H1 (cell line): ENCODE results near the gene GABRE. TPM values are rescaled to one million over a fixed set of nuclear protein-coding genes. Genes with fewer than 3 reads are reported as not detected.

Experiments used
- BRCA1 ChIP-seq: IDR thresholded peaks from 2 replicates; pipeline ENCODE4 v1.6.1; 2012; ENCODE audit warnings: low read depth, low read length, improper control_type of control experiment
- CBX5 ChIP-seq: fragments of 300-800, 300-1000 bp; sonication (generic); IDR thresholded peaks from 2 replicates; pipeline ENCODE4 v1.7.1; 2016; ENCODE audit warnings: antibody characterized with exemption, low read length, low read depth
- CBX8 ChIP-seq: fragments of 300-800, 300-1000 bp; sonication (generic); IDR thresholded peaks from 2 replicates; pipeline ENCODE4 v1.7.1; 2016; ENCODE audit warnings: low read depth, low read length, borderline replicate concordance
- CEBPB ChIP-seq: IDR thresholded peaks from 2 replicates; pipeline ENCODE4 v1.6.1; 2012; ENCODE audit warnings: low read depth, low read length
- EGR1 ChIP-seq: IDR thresholded peaks from 2 replicates; pipeline ENCODE4 v1.6.1; 2011; ENCODE audit warnings: low read depth, low read length, borderline replicate concordance
- EP300 ChIP-seq, 2 experiments: IDR thresholded peaks; 1 replicate in 1 of 2; 2 replicates in 1 of 2; pipeline ENCODE4 v1.6.1; 2011 to 2012; ENCODE audit warnings: low read depth in 2 of 2, low read length in 2 of 2, mild to moderate bottlenecking in 2 of 2, borderline replicate concordance in 1 of 2, inconsistent platforms in 1 of 2, moderate library complexity in 1 of 2
- SAP30 ChIP-seq: fragments of 300-600 bp; sonication (generic); IDR thresholded peaks from 2 replicates; pipeline ENCODE4 v1.7.1; 2012; ENCODE audit warnings: low read length, moderate library complexity, mild to moderate bottlenecking, inconsistent platforms; ENCODE audit not compliant: insufficient read depth, insufficient replicate concordance
- SP2 ChIP-seq: IDR thresholded peaks from 2 replicates; pipeline ENCODE4 v1.6.1; 2012; ENCODE audit warnings: mild to moderate bottlenecking, low read length, inconsistent platforms
- polyA plus RNA-seq, 7 experiments: library from polyadenylated mRNA; depleted of rRNA in 3 of 7; stranded (reverse) in 5 of 7; unstranded in 2 of 7; fragments of >200 nt in 5 of 7; fragments of 200-250 nt in 2 of 7; gene quantifications; 1 replicate in 5 of 7; 2 replicates in 1 of 7; 4 replicates in 1 of 7; pipeline versions ENCODE4 v1.2.1 to v1.2.3, GENCODE V29; 2011 to 2013; ENCODE audit warnings: missing spikeins in 2 of 7, mixed read lengths in 2 of 7
- total RNA-seq: library from RNA; stranded (reverse); fragmentation: NEBNext Ultra II Directional; extraction: Animal tissue kit (Norgen Biotek cat#: 25700); gene quantifications from 2 replicates; pipeline ENCODE4 v1.2.1, GENCODE V29; 2021

GABRE gene
- total and polyA plus RNA-seq, 2 of the 8 experiments (the other 6 are each of a cell fraction or from before 2014, with no cell fraction given): 5.5 to 7.0 TPM

GRCh38 chrX:151966236-151966635 is 8.2 kb downstream of the GABRE start (continued):
- no peak for TF ChIP-seq BRCA1
- TF ChIP-seq SAP30: no peak
- no peak for TF ChIP-seq EP300 (IDR thresholded peaks at IDR 0.05; ENCODE audit: borderline replicate concordance in 1 of 2, low read depth in 2 of 2, low read length in 2 of 2)
- TF ChIP-seq CBX5: no peak
- no peak for TF ChIP-seq CBX8
- TF ChIP-seq CEBPB: no peak
- no peak for TF ChIP-seq EGR1
- no peak for TF ChIP-seq SP2
